HepG2 (cell line): ENCODE results near the gene TBL2. TPM values are rescaled to one million over a fixed set of nuclear protein-coding genes. Genes with fewer than 3 reads are reported as not detected.

Experiments
- CHCHD3 ChIP-seq: sonication (generic); formaldehyde crosslinking; IDR thresholded peaks from 2 replicates; pipeline ENCODE4 v1.8.0; 2022; ENCODE audit warnings: mild to moderate bottlenecking, missing genetic modification reagents, moderate library complexity
- ELF3 ChIP-seq: IDR thresholded peaks from 2 replicates; pipeline ENCODE4 v1.6.1; 2016; ENCODE audit warnings: missing genetic modification reagents, missing compliant biosample characterization
- MAF1 ChIP-seq: sonication (generic); formaldehyde crosslinking; IDR thresholded peaks from 2 replicates; pipeline ENCODE4 v1.5.0; 2020; ENCODE audit warnings: missing genetic modification reagents, borderline replicate concordance
- PITX1 ChIP-seq: sonication (generic); formaldehyde crosslinking; IDR thresholded peaks from 2 replicates; pipeline ENCODE4 v1.5.1; 2020; ENCODE audit warnings: mild to moderate bottlenecking, missing genetic modification reagents
- RXRB ChIP-seq: IDR thresholded peaks from 2 replicates; pipeline ENCODE4 v1.6.1; 2016; ENCODE audit warnings: borderline replicate concordance, missing genetic modification reagents, missing compliant biosample characterization
- TARDBP ChIP-seq: sonication (generic); formaldehyde crosslinking; IDR thresholded peaks from 2 replicates; pipeline ENCODE4 v1.8.0; 2022; ENCODE audit warnings: mild to moderate bottlenecking, missing genetic modification reagents
- ZBTB8A ChIP-seq: sonication (generic); formaldehyde crosslinking; IDR thresholded peaks from 2 replicates; pipeline ENCODE4 v1.4.0; 2020; ENCODE audit warnings: mild to moderate bottlenecking, low read depth, missing genetic modification reagents, borderline replicate concordance
- ZNF441 ChIP-seq: sonication (generic); formaldehyde crosslinking; IDR thresholded peaks from 2 replicates; pipeline ENCODE4 v1.7.0; 2021; ENCODE audit warnings: missing genetic modification reagents, borderline replicate concordance
- ZNF549 ChIP-seq: sonication (generic); formaldehyde crosslinking; IDR thresholded peaks from 2 replicates; pipeline ENCODE4 v1.5.0; 2020; ENCODE audit warnings: missing genetic modification reagents
- ZNF670 ChIP-seq: sonication (generic); formaldehyde crosslinking; IDR thresholded peaks from 2 replicates; pipeline ENCODE4 v1.8.0; 2022; ENCODE audit warnings: mild to moderate bottlenecking, missing genetic modification reagents, borderline replicate concordance
- ZNF784 ChIP-seq: sonication (generic); formaldehyde crosslinking; IDR thresholded peaks from 2 replicates; pipeline ENCODE4 v1.5.1; 2020; ENCODE audit warnings: missing genetic modification reagents, mild to moderate bottlenecking, borderline replicate concordance
- ZNF891 ChIP-seq: sonication (generic); formaldehyde crosslinking; IDR thresholded peaks from 2 replicates; pipeline ENCODE4 v1.5.0; 2020; ENCODE audit warnings: mild to moderate bottlenecking, missing genetic modification reagents
- polyA plus RNA-seq, 8 experiments: library from polyadenylated mRNA; depleted of rRNA in 3 of 8; stranded (reverse) in 7 of 8; unstranded in 1 of 8; fragments of >200 nt; fragmentation: Illumina TruSeq in 4 of 8; extraction: Trizol in 4 of 8; gene quantifications; 2 replicates each; pipeline versions ENCODE4 v1.2.1 to v1.2.3, GENCODE V29; 2011 to 2016; ENCODE audit warnings: low read depth in 4 of 8, missing spikeins in 1 of 8, mixed read lengths in 1 of 8; ENCODE audit not compliant: insufficient read depth in 1 of 8
- total RNA-seq, 5 experiments: library from RNA; depleted of rRNA; stranded (reverse); fragments of >200 nt; fragmentation: Illumina TruSeq; extraction: Trizol; gene quantifications; 2 replicates each; pipeline ENCODE4 v1.2.3, GENCODE V29; 2016; ENCODE audit warnings: low read depth in 1 of 5
- TF ChIP-seq, protein P1 (sequence below): sonication (generic); formaldehyde crosslinking; IDR thresholded peaks from 2 replicates; pipeline ENCODE4 v1.4.0; 2020; ENCODE audit warnings: low read depth, missing genetic modification reagents
- TF ChIP-seq, protein P2 (sequence below): IDR thresholded peaks from 2 replicates; pipeline ENCODE4 v1.6.1; 2018; ENCODE audit warnings: missing genetic modification reagents, mild to moderate bottlenecking, missing compliant biosample characterization
- TF ChIP-seq, protein P3 (sequence below): sonication (generic); formaldehyde crosslinking; IDR thresholded peaks from 2 replicates; pipeline ENCODE4 v1.5.0; 2020; ENCODE audit warnings: mild to moderate bottlenecking, low read depth, missing genetic modification reagents, borderline replicate concordance
- TF ChIP-seq, protein P4 (sequence below): sonication (generic); formaldehyde crosslinking; IDR thresholded peaks from 2 replicates; pipeline ENCODE4 v1.4.0; 2020; ENCODE audit warnings: missing genetic modification reagents
- TF ChIP-seq, protein P5 (sequence below): sonication (generic); formaldehyde crosslinking; IDR thresholded peaks from 2 replicates; pipeline ENCODE4 v1.4.0; 2020; ENCODE audit warnings: missing genetic modification reagents, mild to moderate bottlenecking, borderline replicate concordance

TBL2 gene
- total and polyA plus RNA-seq, 2 of the 13 experiments (the other 11 are each of a cell fraction or from before 2014, with no cell fraction given), result 43.4 to 47.2 TPM

DNA sequence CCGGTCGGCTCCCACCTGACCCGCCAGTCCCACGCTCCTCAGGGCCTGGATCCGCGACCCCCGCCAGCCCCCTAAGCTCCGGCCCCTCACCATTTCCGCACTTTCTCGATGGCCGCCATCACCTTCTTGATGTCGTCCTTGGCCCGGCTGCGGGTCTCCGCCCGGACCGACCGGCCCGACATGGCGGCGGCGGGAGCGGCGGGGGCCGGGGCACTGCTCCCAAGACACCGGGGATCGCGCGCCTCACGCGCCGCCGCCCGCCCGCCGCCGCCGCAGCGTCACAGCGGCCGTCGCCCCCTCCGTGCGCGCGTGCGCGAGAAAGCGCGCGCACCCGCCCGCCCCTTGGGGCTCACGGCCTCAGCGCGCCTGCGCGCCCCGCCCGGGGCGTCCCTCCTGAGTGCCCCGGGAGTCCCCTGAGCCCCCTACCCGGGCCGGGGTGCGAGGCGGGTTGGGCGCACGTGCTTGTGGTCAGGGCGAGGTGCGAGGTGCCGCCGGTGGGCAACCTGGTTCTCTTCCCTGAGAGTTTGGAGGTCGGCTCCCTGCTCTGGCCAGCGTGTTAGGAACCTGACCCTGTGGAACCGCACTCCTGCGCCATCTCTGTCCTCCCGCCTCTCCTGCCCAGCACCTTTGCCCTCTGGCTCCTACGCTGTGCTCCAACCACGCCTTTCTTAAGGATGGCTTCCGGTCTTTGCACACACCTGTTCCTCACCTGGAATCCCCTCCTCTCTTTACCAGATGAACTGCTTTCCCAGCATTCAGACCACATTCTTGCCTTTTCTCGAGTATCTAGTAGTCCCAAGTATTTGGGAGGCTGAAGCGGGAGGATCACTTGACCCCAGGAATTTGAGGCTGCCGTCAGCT, 20.8 kb downstream of the TBL2 start, which contains the start of gene BCL7B (continued):
- TF ChIP-seq TARDBP (CRISPR knock-in tag) (no peak), RXRB (CRISPR knock-in tag) (peak; percentile 43; the same call in 1 of the 2 replicates), PITX1 (CRISPR knock-in tag) (peak; percentile 82), ZNF441 (CRISPR knock-in tag) (peak; percentile 89), MAF1 (CRISPR knock-in tag) (peak; percentile 52; the same call in 1 of the 2 replicates), ELF3 (CRISPR knock-in tag) (peak; percentile 39), CHCHD3 (peak; percentile 97), ZNF670 (peak; percentile 91; the same call in 1 of the 2 replicates), ZNF784 (CRISPR knock-in tag) (peak; percentile 76; the same call in 1 of the 2 replicates), ZNF549 (CRISPR knock-in tag) (0 out of 2 replicates have a peak, but pooled peaks have one; percentile 32), ZBTB8A (CRISPR knock-in tag) (peak; percentile 69; the same call in 1 of the 2 replicates), ZNF891 (CRISPR knock-in tag) (peak; percentile 98)
- TF ChIP-seq, protein P1, sequence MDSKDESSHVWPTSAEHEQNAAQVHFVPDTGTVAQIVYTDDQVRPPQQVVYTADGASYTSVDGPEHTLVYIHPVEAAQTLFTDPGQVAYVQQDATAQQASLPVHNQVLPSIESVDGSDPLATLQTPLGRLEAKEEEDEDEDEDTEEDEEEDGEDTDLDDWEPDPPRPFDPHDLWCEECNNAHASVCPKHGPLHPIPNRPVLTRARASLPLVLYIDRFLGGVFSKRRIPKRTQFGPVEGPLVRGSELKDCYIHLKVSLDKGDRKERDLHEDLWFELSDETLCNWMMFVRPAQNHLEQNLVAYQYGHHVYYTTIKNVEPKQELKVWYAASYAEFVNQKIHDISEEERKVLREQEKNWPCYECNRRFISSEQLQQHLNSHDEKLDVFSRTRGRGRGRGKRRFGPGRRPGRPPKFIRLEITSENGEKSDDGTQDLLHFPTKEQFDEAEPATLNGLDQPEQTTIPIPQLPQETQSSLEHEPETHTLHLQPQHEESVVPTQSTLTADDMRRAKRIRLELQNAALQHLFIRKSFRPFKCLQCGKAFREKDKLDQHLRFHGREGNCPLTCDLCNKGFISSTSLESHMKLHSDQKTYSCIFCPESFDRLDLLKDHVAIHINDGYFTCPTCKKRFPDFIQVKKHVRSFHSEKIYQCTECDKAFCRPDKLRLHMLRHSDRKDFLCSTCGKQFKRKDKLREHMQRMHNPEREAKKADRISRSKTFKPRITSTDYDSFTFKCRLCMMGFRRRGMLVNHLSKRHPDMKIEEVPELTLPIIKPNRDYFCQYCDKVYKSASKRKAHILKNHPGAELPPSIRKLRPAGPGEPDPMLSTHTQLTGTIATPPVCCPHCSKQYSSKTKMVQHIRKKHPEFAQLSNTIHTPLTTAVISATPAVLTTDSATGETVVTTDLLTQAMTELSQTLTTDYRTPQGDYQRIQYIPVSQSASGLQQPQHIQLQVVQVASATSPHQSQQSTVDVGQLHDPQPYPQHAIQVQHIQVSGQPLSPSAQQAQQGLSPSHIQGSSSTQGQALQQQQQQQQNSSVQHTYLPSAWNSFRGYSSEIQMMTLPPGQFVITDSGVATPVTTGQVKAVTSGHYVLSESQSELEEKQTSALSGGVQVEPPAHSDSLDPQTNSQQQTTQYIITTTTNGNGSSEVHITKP (CRISPR knock-in tag), result no peak
- TF ChIP-seq, protein P2, sequence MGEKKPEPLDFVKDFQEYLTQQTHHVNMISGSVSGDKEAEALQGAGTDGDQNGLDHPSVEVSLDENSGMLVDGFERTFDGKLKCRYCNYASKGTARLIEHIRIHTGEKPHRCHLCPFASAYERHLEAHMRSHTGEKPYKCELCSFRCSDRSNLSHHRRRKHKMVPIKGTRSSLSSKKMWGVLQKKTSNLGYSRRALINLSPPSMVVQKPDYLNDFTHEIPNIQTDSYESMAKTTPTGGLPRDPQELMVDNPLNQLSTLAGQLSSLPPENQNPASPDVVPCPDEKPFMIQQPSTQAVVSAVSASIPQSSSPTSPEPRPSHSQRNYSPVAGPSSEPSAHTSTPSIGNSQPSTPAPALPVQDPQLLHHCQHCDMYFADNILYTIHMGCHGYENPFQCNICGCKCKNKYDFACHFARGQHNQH, result peak; percentile 71
- TF ChIP-seq, protein P3, sequence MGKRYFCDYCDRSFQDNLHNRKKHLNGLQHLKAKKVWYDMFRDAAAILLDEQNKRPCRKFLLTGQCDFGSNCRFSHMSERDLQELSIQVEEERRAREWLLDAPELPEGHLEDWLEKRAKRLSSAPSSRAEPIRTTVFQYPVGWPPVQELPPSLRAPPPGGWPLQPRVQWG (CRISPR knock-in tag), result no peak
- TF ChIP-seq, protein P4, sequence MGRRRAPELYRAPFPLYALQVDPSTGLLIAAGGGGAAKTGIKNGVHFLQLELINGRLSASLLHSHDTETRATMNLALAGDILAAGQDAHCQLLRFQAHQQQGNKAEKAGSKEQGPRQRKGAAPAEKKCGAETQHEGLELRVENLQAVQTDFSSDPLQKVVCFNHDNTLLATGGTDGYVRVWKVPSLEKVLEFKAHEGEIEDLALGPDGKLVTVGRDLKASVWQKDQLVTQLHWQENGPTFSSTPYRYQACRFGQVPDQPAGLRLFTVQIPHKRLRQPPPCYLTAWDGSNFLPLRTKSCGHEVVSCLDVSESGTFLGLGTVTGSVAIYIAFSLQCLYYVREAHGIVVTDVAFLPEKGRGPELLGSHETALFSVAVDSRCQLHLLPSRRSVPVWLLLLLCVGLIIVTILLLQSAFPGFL (CRISPR knock-in tag), result peak; percentile 98; the same call in 1 of the 2 replicates
- TF ChIP-seq, protein P5, sequence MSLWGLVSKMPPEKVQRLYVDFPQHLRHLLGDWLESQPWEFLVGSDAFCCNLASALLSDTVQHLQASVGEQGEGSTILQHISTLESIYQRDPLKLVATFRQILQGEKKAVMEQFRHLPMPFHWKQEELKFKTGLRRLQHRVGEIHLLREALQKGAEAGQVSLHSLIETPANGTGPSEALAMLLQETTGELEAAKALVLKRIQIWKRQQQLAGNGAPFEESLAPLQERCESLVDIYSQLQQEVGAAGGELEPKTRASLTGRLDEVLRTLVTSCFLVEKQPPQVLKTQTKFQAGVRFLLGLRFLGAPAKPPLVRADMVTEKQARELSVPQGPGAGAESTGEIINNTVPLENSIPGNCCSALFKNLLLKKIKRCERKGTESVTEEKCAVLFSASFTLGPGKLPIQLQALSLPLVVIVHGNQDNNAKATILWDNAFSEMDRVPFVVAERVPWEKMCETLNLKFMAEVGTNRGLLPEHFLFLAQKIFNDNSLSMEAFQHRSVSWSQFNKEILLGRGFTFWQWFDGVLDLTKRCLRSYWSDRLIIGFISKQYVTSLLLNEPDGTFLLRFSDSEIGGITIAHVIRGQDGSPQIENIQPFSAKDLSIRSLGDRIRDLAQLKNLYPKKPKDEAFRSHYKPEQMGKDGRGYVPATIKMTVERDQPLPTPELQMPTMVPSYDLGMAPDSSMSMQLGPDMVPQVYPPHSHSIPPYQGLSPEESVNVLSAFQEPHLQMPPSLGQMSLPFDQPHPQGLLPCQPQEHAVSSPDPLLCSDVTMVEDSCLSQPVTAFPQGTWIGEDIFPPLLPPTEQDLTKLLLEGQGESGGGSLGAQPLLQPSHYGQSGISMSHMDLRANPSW, result 0 out of 2 replicates have a peak, but pooled peaks have one; percentile 54
